HuH-7.5 (cell line): ENCODE results near the gene SH3RF3.
"Not testable (repeated sequence)": the region's sequence is repeated elsewhere in the genome, so short reads cannot be mapped to it uniquely, and the experiment has no call there.

Experiments
- DNase-seq: peaks from one replicate; pipeline ENCODE4 v3.0.0; 2011; ENCODE audit warnings: low spot score

SH3RF3 gene

DNA sequence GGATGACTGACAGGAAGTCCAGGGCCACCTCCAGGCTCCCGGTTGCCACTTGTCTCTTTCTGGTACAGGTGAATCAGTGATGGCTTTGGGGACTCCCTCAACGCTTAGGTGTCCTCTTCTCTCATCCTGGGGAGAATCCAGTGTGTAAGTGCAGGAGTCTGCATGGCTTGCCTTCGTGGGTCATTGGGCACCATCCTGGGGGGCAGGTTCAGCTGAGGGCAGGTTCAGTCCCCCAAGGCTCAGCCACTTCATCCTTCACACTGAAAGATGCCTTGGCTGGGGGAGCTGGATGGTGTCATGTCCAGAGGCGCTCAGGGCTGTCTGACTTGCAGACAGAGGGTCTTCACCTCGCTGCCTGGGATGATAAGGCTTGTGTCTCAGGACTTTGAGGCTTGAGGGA is 29.2 kb downstream of the SH3RF3 start:
- DNase-seq = no peak

DNA sequence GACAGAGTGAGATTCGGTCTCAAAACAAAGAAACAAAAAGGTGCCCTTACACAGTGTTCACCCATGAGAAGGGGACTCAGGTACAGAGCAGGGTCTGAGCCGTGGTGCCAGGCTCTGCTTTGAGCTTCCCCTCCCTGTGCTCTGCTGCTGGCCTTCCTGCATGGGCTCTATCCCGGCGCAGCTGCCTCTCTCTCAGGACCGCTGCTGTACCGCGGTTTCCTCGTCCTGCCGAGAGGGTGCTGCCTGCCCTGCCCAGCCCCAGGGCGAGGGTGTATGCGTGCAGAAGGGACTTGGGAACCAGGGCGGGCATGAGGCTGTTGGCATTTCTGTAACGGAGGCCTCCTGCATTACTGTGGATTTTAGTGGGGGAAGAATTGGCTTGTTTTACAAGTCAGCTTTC is 30.1 kb downstream of the SH3RF3 start:
- no peak for DNase-seq

DNA sequence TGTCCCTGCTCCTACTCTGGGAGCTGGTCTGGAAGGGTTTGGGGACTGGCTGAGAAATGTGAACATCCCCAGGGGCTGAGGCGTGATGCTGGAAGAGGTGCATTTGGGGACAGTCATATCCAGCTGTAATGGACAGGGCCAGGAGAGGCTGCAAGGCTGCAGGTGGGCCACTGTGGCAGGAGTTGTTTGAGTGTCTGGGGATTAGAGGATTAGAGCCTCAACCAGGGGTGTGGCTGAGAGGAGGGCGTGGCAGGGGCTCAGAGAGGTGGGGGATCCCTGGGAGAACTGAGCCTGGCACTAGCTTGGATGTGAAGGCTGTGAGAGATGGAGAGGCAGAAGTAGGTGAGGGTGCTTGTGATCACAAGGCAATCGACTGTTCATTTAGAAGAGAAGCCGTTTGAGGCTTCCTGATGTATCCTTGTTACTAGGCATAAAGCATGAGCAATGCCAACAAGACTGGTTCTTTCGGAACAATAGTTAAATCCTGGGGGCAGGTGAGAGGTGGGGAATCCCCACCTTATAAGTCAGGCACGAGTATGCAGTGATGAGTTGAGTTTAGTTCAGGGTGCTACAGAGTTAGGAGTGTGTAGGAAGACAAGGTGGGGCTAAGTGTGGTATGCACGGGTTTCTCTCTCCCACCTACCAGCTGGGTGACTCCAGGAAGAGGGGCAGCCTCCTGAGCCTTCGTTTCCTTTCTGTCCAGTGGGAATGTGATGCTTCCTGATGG is 31.9 kb downstream of the SH3RF3 start:
- DNase-seq = no peak

DNA sequence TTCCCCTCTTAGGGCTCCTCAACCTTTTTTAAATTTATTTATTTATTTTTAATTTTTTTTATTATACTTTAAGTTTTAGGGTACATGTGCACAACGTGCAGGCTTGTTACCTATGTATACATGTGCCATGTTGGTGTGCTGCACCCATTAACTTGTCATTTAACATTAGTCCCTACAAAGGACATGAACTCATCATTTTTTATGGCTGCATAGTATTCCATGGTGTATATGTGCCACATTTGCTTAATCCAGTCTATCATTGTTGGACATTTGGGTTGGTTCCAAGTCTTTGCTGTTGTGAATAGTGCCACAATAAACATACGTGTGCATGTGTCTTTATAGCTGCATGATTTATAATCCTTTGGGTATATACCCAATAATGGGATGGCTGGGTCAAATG is 33.4 kb downstream of the SH3RF3 start:
- not testable (repeated sequence) for DNase-seq

DNA sequence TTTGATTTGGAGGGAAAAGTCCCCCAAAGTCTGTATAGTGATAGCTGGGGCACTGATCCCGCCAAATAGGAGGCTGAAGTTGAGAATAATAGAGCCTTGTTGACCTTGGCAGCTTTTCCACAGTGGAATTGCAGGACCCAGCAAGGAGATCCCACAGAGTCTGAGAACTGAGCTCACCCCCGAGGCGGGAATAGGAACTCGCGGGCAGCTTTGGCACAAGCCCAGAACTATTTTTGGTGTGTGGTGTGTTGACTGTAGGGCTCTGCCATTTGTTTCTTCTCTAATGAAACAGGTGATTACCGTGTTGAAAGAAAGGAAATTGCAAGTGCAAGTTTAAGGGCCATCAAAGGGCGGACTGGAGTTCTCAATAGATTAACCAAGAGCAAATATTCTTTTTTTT is 34.0 kb downstream of the SH3RF3 start:
- DNase-seq = no peak

DNA sequence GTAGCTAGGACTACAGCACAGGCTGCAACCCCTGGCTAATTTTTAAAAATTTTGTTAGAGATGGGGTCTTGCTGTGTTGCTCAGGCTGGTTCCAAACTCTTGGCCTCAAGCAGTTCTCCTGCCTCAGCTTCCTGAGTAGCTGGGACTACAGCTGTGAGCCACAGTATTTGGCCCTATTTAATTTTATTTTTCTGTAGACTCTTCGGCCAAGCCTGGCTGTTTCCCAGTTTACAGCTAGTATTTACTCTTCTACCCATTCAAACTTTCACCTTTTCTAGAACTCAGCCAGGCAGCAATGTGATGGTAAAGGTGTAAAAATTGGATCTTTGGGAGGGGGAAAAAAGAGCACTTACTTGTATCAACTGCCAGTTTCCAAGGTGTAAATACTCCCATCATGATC is 35.3 kb downstream of the SH3RF3 start:
- DNase-seq = no peak

DNA sequence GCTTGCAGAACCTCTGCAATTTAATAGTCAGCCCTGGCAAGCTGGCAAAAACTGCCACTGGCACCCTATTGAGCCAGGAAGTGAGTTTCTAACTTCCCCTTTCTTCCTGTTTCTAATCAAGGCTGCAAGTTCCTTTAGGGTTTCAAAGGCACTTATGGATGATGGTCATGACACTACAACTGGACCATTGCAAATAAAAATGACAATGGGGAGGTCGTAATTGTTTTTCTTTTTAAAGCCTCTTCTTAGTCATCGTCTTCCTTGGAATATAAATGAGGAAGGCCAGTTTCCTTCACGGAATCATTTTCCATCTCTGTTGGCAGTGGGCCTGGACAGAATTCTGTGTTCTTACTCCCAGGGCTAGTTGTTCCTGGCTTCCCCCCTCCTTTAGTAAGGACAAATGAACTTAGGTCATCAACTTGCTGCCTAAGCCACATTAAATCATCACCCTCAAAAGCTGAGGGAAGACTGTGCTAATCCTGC is 35.8 kb downstream of the SH3RF3 start:
- DNase-seq = no peak

DNA sequence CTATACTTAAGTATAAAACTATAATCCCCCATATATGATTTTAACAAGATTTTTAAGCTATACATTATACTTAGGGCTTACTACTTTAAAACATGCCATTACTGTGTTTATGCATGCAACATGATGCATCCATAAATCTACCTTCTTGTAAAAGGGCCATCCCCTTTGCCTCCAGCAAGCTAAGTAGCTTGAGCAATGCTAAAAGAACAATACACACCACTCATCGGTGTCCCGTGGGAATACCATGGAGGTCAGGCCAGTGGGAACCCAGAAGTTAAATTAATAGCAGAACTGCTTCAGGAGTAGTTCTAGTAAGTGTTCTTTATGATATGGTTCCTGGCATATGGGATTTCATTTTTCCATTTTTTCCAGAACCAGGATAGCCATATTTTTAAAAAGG is 37.8 kb downstream of the SH3RF3 start:
- no peak for DNase-seq

DNA sequence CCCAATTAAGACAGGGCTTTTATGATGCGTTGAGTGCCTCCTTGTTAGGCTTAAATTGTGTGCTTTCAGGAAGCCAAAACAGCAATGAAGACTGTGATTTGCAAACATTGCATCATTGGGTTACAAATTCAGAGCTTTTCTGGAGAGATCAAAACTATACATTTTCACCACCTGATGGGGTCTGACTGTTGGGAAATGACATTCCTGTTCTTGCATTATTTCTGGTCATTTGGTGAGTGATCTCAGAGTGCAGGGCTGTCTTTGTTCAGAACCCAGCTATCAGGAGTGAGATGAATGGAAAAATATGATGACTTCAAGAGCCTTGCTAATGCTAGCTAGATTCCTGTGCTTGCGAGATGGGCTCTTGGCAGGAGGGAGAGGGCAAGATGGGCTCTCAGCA is 39.1 kb downstream of the SH3RF3 start:
- no peak for DNase-seq

DNA sequence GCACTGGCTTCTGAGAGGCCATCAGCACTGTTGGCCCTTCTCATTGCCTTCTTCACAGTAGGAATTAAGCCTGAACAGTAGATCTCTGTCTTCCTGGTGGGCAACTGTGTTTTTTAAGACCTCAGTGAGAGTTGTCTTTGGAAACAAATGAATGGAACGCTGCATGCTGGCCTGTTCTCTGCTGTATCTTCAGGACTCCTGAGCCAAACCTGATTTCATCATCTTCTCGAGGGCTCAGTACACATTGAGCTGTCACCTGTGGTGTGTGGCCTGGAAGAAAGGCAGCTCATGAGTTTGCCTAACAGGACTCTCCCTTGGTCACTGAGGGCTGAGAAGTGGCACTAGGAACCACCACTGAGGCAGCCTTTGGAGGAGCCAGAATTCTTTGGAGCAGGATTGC is 39.7 kb downstream of the SH3RF3 start:
- DNase-seq = no peak

DNA sequence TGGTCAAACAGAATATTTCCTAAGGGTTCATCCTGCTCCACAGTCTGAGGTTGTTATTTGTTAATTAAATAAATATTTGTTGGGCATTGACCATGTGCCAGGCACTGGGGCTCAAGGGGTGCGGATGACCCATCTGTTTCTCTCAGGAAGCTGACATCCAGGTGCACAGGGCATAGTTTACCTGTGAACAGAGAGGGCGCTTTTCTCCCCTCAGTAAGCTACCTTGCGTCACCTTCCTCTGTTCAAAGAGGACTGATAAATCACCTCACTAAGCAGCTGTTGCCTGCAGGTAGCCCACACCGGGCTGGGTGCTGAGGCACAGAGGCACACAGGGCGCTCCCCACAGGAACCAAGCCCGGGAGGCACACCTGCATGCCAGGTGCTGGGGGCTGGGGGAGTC is 41.6 kb downstream of the SH3RF3 start:
- DNase-seq = no peak

DNA sequence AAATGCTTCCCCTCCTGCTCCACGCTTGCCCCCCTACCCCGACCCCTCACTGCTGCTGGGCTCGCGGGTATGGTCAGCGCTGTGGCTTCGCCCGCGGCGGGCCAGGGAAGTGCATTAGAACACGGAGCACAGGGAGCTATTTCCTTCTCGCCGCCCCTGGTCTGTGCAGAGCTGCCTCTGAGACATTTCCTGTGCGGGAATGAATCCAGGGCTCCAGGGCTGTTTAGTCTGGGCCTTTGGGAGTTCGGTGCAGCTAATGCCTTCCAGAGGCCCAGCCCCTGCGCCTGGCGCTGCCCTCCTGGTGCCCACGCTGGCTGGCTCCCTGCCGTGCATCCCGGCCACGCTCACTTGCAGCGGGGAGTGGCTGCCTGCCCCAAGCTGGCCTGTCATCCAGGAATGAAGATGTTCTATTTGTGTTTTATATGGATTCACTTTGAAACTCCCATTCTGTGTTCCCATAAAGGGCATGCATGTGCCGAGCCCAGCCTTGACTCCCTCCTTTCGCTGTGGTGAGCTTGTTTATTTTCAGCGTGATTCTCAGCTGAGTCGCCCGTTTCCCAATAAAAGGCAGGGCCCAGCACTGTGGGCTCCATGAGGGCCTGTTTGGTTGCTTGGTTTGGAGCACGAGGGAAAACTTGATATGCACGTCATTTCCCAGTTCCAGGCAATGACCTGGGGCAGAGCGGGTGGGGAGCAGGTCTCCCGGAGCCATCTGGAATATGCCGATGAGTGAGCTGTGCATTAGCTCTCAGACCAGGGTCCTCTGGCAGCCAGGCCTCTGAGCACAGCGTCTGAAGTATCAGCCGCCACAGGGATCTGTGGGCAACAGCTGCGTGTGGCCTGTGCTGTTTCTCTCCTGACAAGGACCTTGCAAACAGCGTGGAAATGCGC is 42.7 kb downstream of the SH3RF3 start:
- no peak for DNase-seq

DNA sequence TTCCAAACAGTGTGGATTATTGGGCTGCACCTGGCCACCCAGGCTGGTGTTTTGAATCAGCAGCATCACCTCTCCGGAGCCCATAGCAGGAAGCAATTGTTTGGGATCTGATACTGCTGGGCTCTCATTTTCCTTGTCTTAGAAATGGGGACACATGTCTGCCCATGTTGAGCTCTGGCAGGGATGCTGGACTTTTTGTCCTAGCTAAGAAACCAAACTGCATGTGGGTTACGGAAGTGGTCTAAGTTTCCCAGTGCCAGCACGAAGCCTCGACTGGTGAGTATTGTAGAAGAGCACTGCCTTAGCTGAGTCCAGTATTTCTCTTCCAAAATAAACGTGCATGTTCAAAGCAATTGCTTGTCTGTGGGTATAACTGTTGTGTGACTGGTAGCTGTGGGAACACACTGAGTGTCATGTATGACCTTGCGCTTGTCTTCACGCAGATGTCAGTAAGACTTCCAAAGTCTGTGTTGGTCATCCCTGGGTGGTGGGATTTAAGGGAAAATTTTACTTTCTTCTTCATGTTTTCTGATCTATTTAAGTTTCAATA is 43.6 kb downstream of the SH3RF3 start:
- DNase-seq = no peak

DNA sequence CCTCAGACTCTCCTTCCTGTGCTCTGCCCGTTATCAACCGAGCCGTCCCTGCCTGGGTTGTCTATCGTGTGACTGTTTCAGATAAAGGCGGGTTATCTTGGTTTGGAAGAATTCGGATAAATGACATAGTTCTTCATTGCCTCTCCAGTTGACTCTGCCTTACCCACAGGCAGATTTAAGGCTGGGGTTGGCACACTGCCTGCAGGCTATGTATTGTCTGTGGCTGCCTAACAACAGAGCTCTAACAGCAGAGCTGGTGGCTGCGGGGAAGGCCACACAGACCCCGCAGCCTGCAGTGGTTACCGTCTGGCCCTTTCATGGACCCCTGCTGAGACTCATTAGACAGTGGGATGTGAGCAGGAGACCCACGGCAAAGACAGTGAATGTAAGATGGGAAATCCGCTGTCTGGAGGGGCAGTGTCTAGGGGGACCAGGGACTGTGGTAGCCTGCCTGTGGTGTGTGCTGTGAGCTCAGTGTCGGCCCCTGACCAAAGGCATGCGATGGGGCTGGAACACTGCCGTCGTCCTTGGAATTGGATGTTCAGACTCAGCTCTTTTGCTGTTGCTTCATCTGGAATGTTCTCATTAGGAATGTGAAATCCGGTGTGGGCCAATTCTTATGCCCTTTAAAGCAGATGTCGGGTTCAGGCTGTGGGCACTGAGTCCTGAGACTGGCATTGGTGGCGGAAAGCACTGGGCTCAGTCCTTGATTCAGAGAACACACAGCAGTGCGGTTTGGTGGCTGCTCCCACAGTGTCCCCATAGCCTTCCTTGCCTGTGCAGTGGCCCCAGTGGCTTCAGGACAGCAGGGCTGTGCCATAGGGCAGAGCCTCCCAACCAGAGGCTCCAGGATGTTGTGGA is 44.5 kb downstream of the SH3RF3 start:
- DNase-seq = no peak

DNA sequence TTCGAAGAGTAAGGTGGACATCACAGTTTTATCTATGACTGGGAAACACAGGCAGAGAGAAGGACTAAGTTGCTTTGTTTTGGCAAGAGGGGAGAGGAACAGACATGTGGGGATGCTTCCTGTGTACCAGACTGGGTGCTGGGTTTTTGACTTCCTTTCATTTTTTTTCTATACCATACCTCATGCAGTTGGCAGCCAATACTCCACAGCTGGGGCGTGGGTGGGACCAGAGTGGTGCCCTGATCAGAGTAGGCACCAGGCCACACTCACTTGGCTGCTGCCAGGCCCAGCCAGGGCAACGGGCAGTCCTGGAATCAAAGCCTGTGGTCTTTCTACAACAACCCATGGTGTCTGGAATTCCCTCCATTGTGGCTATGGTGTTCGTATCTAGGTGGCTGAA is 45.2 kb downstream of the SH3RF3 start:
- no peak for DNase-seq

DNA sequence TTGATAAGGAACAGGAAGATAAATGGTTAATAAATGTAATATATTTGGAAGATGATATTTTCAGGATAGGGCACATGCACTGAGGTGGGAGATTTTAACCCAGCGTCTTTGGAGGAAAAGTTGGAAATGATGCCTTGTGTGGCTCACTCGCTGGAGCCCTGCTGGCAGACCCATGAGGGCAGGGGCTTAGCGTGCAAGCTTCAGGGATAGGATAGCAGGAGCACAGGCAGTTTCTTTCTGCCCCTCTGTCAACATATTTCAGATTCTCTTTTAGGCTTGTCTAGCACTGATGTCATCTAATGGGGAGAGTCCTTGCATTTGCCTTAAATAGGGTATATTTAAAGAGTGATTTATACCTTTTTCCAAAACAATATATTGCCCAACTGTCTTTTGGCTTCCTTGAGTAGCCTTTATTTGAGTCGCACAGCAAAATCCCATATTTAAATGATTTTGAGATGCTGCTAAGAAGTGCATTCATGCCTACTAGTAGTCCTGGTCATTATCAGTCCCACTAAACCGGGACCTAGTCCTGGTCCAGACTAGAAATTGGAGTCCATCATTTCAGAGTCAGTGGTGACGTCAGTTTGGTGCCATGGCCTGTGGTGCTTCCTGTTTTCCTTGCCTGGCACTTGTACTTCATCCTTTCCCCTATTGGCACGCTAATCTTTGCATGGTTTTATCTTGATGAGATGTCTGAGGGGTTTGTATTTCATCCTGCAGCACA is 45.8 kb downstream of the SH3RF3 start:
- DNase-seq = no peak

DNA sequence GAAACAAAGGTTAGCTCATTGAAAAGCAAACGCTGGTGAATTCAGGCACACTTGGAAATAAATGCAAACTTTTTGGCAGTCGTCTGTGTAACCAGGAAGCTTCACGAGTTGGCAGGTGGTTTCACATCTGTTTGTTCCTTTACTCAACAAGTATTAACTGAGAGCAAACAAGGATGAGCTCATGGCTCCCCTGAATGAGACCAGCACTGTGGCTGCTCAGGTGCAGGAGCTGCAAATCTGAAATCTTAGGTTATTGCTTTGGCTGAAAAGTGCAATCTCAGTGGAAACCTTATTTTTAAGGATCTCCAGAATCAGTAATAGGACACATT is 46.3 kb downstream of the SH3RF3 start:
- DNase-seq = no peak

DNA sequence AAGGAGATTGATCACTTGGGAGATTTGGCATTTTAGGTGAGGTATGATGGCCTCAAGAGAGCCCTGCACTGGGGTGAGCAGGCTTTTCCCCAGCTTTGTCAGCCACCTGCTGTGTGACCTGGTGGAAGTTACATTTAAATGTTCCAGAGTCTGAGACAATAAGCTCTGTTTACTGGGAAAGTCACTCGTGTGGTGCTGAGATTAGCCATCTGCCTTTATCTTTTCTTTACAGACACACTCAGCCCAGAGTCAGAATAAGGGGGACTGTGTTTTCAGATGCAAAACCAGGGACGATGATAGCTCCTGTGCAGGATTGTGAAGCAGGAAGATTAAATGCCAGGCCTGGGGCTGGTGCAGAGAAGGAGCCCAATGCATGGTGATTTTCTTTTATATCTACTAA is 47.9 kb downstream of the SH3RF3 start:
- no peak for DNase-seq

DNA sequence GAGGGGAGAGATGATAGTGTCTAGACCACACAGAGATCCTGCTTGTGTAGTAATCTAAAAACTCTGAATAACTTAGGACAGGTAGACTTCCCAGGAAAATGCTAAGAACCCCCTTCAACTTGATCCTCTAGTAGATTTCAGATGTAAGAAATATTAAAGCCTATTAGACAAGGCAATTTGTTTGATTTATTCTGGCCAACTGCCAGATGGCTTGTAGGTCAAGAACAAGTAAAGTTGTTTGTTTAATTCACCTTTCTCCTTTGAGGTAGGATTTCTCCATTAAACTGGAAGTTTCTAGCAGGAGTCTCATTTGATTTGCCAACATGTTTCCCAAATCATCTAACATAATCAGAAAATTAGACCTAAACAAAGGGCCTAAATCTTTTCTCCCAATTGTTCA is 48.6 kb downstream of the SH3RF3 start:
- no peak for DNase-seq

DNA sequence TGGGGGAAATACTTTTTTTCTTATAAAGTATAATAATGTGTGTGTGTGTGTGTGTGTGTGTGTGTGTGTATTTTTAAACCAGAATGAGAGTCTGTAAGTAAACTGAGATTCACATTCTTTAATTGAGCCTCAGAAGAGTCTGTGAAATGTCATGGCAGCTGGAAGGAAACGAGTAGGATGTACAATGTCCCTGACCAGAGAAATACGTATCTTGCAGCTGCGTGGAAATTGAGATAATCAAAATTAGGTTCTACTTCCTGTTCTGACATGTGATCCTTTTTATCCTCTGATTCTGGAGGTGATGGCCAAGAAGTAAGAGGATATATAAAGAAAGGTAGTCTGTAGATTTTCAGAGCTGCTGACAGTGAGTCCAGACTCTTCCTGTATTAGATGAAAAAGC is 50.0 kb downstream of the SH3RF3 start:
- DNase-seq = no peak

DNA sequence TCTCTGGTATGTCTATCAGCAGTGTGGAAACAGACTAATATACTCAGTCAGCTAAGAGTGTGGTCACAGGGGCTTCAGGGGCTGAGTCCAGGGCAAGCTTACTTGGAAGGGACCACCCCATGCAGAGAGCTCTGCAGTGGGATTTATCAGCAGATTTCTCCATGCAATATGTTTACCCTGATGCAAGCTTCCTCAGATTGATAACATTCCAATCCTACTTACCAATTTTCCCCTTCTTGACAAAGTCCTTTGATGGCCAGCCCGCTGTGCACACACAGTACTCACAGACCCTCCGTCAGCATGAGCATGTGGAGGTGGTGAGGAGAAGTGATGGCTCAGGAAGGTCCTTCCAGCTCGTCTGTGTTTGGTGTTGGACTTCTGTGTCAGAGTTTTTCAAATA is 51.8 kb downstream of the SH3RF3 start:
- DNase-seq = no peak

DNA sequence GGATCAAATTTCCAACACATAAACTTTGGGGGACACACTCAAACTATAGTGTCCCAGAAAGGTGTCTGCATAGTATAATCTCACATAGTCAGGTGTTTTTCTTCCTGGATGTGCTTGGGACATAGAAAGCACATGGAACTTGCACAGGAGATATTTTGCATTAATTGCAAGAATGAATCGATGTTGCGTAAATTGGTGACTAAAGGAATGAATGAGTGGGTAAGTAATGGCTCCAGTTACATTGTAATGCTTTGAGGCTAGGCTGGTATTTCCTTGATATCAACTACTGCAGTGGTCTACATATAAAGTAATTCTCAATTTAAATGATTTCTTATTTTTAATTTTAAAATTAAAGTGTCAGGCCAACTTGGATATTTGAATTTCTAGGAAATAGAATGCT is 53.4 kb downstream of the SH3RF3 start:
- DNase-seq = no peak
